NCI-H1092 treated with DMSO at 0.1 percent for 48 hours (cell line): ENCODE measurements around the gene KCTD16.
A peak's percentile ranks its signal among the peaks of the same experiment; 100 is the strongest.

Source experiments
- DNase-seq: peaks from one replicate; lab custom pipeline; 2025; lab: John Stamatoyannopoulos, UW

Gene KCTD16

DNA sequence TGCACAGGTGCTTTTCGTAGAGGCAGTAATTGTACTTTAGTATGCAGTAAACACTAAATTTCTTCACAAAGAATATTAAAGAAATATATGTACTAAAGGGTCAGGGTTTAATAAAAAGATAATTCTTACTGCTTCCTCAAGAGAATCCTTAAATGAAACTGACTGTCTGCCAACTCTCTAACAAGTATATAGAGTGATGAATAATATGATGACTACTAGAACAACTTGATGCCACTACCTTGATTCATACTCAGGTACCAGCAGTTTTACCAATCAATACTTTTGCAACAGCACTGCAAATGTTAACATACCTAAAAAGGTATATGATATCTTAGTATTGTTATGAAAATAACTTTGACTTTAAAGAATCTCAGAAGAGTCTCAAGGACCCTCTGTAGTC lies 4.0 kb upstream of the KCTD16 start:
- DNase-seq, result no peak

DNA sequence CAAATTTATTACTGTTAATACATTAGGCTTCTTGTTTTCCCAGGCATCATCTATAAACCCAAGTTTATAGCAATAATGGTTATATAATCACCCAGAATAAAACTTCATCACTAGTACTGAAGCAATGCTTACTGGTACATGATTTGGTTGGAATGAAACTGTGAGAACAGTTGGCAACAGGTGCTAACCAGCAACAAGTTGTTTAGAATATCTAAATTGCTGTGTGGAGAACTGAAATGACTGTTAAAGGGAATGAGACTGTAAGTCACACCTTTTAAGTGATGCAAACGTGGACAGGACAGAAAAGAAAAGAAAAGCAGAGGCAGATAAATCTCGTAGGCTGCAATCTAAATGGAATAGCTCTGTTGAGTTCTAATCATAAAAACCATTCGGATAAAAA lies 2.7 kb upstream of the KCTD16 start:
- no peak for DNase-seq

DNA sequence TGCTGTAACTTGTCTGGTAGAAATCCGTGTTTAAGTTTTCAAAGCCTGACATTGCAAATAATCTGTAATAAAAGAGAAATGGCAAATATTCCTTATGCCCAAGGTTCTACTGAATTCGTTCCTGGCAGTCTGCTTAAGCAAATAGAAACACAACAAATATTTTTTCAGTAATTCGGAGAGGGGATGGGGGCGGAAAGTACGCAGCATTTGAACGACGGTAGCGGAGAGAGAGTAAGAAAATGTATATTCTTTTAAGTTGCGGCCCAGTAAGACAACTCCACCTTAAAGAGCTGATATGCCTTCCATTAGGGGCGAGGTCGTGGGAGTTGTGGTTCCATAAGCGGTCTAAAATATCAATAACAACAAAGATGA lies 783 bp upstream of the KCTD16 start:
- no peak for DNase-seq

DNA sequence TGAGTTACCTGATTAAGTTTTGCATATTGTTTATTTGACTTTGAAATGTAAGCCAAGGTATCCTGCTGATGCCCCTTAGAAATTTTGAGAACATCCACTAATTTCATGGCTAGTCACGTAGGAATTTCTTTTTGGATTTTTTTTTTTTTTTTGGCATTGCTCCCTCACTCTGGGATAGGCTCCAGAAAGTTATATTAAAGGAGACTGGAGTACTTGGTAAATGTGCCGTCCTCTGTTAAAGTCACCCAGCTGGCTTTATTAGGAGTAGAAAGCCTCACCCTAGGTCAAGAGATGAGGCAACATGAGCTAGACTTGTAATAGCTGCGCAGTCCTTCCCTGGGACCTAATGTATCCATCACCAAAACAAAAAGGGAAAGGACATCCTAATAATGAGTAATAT lies 3.1 kb downstream of the KCTD16 start:
- DNase-seq, result no peak

DNA sequence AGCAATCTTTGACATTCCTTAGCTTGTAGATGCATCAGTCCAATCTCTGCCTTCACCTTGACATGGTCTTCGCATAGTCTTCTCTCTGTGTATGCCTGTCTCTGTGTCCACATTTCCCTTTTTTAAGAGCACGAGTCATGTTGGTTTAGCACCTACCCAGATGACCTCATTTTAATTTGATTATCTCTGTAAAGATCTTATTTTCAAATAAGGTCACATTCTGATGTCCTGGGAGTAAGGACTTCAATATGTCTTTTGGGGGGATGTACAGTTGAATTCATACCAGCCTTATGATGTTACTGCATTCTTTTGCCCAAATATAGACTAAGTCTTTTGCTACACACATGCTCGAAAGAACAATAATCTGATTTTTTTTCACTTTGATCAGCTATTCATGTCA lies 6.9 kb downstream of the KCTD16 start:
- DNase-seq, result no peak

DNA sequence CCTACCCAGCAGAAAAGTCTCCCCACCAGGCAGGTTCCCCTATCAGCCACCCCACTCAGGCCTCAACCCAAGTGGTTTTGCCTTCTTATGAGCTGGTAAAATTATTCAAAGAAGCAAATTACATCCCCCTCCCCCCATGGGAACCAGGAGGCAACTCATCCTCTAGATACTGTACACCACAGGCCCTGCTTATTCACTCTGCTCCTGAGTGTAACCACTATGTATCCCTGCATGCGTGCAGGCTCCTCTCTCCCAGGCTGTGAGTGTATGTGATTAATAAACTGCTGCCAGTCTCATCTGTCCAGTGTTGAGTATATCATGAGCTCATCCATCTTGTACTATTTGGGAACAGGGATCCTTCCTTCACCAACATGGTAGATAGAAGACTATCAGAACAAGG lies 8.6 kb downstream of the KCTD16 start:
- DNase-seq, result no peak

DNA sequence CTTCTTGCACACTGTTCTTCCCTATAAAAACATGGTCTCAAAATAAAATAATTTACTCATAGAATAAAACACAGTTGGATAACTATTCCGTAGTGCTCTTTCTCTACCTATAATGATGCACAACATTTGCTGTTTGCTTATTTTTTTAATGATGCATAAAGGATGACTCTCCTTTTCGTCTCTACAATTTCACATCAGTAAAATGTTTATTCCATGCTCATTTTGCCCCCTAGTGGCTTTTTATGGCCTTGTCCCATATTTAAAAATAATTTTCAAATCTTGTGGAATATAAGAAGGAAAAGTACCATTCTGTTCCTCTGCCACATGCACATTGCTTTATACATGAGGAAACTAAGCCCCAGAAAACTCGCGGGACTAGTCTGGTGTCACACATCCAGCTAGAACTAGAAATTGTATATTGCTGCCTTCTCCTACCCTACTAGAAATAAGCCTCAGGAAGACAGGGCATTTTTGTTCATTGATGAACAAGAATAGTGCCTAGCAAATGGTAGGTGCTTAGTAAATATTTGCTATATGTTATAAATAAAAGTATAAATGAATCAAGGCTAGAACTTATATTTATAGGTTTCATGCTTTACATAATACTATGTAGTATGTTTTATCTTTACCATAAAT lies 12.7 kb downstream of the KCTD16 start:
- peak; percentile 20 for DNase-seq

DNA sequence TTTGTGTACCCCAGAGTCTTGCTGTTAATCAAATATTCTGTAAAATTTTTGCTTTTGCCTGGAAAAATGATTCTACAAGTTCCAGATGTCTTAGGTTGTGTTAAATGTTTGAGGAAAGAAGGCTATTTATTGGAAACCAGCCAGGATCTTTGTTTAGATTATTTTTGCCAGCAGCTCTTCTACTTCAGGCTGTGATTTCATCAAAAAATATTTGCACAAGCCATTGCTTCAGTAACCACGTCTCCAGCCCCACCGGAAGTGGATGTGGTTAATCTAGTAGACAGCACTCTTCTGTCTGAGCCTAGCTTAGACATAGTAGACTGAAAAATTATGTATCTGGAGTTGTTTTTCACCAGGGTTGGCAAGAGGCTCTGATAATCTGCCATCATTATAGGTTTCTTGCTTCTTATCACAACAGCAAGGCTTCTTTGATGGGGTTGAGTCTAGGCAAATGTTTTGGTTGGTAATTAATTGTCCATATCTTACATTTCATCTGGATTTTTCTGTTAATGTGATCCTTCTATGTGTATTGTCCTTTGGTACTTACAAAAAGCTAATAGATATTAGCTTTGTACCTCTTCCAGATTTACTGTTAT lies 17.1 kb downstream of the KCTD16 start:
- peak; percentile 45 for DNase-seq

DNA sequence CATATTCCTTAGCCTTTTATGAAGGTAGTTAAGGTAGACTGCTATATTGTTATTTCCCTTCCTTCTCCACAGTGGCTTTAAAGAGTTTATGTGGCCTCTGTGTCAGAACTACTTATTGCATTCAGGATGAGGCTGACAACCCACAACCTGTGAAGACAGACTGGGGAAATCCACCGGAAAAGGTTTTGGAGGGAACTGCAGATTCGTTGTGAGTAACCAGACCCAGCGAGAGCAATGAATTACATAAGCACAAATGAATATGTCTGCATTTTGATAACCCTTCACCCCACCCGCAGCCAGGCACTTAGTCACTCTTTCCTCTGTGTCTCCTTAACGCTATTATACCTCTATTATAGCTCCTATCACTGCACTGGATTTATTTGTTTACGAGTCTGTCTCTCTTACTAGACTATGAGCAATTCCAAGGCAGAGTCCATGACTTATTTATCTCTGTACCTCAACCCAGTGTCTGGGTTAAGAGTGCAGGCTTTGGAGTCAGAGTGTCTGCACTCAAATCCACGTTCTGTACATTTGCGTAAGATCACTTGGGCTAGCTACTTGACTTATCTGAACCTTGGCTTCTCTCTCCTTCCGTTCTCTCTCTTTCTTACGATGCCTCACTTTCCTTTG lies 19.2 kb downstream of the KCTD16 start:
- no peak for DNase-seq

DNA sequence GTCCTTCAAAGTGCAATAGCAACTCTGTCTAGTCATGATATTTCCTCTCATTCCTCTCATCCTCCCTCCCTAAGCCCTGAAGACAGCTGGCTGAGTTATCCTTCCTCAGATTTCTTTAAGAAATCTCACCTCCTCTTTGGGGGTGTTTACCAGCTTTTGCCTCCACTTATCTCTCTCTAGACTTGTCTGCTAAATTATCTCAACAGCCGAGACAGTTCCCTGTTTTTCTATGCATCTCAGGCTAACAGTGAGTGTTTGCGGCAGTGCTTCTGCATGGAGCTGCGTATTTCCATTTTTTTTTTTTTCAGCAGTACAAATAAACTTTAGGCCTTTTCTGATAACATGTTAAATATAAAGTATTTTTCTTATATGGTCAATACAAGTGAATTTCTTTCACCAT lies 20.9 kb downstream of the KCTD16 start:
- DNase-seq, result no peak

DNA sequence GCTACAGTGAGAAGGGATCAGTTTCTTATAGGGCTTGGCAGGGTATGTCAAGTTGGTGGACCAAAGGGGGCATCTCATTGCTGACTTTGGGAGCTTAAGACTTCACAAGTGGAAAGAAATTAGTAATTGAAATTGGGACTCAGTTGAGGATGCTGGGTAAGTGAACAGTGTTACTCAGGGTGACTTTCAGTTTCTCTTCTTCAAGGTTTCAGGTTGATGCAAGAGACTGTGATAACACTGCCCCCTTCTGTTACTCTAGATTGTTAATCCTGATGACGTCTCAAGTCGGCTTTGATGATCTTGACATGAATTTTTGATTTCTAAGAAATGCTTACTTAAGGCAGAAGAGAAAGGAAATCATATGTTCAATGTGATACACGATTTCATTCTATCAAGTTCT lies 21.3 kb downstream of the KCTD16 start:
- no peak for DNase-seq

DNA sequence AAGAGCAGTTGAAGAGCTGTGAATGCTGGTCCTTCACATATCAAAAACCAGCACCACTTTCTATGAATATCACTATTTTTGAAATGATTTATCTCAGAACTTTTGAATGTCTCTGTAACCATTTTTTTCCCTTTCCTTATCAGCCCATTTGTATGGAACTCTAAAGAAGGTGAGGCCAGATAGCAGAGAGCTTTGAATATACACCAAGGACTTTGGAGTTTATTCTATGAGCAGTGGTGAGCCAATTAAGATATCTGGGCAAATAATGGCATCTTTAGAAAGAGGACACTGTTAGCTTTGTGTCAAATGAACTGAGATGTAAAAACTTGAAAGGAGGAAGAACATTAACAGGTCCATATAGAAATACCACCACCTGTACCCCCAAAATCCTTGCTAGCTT lies 22.0 kb downstream of the KCTD16 start:
- DNase-seq, result no peak

DNA sequence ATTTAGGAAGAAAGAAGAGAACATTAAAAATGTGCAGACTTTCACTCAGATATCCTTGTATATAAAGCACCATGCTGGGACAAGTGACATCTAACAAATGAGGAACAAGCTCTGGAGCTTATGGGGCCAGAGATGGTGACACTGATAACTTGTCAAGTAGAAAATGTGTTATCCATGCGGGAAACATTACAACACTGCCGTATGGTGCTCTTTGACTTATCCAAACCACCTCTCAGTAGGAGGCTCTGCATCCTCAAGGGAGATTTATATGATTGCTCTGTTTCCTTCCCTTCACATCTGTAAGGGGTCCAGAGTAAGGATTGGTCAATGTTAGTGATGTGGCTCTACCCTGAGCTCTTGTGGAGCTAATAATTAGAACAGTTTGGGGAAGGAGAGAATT lies 23.5 kb downstream of the KCTD16 start:
- DNase-seq, result no peak

DNA sequence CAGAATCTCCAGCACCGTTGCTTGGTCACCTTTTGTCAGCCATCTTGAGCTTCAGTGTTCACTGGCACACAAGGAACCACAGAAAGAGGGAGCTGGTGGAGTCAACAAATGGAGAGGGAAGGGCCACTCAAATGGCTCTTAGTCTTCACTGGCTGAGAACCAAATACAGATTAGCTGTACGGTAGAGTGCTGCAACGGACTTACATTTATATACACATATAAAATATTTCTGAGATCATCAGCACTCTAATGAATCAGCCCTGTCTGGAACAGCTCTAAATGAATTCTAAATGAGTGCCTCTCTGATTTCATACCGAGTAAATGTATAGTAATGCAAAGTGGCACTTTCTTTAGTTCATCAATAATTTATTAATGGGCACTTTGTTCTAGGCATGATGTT lies 24.8 kb downstream of the KCTD16 start:
- DNase-seq, result no peak

DNA sequence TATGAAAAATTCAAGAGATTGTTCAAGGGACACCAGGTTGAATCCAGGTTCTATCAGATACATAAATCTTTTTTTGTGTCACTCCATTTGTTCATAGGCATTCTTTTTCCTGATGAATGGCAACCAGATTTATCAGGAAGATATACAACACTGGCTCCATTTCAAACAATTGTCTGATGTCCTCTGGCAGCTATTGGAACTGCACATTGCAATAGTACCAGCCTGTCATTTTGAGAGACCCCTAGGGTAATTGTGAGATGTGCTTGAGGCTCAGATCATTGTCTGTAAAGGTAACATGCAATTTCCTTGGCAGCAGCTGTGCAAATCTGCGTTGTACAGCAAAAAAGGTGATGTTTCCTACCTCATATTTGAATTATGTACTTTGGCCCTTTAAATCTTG lies 25.9 kb downstream of the KCTD16 start:
- no peak for DNase-seq

DNA sequence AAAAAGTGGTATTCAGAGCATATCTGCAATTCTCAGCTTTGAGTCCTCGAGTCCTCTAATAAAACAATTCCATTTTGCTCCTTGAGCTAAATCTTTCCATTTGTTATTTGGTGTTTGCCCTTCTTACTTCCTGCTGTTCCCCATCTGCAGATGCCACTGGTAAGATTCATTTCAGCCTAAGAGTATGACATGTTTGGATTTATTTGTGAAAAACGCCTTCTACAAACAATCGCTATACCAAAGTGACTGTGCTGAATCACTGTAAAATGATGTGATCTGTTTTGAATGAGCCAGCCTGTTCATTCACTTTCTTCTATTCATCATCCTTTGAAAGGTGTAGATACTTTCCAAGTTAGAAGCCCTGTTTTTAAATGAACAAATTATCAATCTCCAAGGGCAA lies 27.7 kb downstream of the KCTD16 start:
- DNase-seq, result no peak

DNA sequence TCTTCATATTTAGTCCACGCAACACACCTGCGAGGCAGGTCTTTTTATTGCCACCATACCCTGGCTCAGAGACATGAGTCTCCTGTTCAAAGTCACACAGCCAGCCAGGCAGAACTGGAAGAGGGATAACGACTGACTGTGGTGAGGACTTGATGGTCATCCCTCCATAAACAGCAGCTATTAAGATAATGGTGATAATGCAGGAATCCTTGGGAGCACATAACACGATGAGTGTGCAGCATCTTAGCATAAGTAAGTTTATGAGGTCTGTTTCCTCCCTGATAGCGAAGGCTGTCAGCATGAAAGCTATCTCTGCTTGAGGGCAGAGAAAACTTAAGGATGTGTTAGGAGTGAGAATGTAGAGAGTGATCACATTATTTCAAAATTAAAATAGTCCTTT lies 30.9 kb downstream of the KCTD16 start:
- DNase-seq, result no peak

DNA sequence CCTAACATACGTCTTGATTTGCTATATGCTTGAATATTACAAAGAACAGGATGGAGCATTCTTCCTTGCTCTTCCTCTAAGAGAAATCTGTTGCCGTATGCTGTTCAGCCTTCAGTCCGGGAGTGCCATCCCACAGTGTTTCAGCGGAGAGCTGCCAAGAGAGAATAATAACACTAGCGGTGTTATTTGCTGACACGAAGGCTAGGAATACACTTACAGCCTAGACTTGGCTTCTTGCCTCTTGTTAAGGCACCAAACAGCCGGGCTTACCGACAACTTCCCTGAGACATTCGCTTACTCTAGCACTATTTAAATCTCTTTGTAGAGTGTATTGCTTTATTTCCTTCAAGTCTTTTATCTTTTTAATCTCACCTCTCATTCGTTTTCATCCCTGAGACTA lies 31.4 kb downstream of the KCTD16 start:
- DNase-seq, result peak; percentile 52

DNA sequence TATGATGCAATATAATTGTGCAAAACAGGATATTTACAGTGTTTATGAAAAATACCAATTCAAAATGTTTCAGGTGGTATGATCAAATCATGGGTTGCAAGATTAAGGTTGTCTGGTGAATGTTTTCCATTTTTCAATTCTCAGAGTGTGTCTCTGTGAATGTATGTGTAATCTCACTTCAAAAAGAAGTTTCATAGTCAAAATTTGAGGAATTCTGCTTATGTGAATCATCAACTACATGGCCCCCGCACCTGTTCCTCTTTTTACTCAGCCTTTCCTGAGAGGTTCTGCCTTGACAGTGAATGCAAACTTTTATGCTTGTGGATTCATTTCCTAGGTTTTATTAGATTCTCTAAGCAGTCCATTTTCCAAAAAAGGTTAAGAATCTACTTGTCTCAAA lies 32.1 kb downstream of the KCTD16 start:
- DNase-seq, result no peak

DNA sequence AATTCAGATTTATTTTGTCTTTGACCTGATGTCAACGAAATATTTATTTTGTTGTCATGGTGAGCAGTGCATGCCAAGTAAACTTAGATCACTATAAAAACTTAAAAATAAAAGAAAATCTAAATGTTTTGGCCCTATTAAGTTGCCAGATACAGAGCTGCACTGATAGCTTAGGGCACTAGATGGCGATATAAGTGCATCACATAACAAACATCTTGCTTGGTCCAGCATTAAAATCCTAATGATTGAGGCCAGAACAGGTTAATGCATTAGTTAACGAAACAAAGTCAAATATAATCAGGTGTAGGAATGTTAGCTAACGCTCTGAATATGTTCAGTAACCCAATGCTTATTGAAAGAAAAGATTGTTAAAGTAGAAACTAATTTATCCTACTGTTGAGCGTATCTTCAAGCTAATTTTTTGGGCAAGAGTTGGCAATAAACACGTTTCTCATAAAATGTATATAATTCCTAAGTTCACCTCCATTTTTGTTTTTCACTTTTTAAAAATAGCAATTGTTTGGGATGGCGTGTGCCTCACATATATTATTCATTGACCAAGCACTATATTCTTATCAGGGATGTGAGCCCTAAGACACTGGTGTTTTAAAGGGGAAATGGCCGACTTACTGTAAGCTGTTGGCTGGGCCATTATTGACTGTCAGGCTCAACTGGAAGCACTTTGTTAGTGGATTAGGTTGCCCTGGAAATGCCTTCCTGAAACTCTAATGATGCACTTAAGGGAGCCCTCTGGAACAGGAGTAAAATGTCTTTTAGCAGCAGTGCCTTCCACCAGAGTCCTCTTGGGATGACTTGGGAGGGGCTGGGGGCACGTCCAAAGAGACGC lies 33.3 kb downstream of the KCTD16 start:
- peak; percentile 65 for DNase-seq

DNA sequence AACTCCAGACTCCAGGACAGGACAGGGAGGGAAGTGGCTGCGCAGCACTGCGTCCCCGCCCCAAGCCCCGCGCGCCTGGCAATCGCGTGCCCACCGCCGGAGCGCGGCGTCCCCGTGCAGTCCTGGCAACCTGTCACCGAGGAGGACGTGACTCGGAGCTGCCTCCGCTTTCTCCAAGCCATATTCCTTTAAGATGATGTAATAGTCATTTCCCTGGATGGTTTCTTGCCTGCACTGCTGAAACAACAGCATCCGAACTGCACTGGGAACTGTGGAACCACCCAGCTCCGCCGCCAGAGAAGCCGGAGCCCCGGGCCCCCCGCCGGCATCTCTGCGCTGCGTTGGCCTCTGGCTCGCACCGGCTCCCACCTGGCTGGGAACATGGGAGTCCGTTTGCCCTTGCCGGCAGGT lies 34.5 kb downstream of the KCTD16 start:
- DNase-seq, result peak; percentile 50

DNA sequence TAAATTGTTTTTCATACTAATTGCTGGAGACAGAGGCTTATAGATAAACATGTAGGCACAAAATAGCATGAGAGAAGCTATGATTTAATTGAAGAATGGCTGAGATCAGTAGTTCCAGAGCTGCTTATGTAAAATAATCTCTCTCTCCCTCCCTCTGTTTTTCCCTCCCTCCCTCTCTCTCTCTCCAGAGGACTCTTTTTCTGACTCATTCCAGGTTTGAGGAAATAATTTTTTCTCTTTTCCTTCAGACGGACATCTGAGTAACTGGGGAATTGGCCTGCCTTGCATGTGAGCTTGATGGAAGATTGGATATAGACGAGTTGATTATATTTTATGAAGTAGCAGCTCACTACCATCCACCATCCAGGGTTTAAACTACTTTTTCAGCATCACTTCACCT lies 35.5 kb downstream of the KCTD16 start:
- no peak for DNase-seq

DNA sequence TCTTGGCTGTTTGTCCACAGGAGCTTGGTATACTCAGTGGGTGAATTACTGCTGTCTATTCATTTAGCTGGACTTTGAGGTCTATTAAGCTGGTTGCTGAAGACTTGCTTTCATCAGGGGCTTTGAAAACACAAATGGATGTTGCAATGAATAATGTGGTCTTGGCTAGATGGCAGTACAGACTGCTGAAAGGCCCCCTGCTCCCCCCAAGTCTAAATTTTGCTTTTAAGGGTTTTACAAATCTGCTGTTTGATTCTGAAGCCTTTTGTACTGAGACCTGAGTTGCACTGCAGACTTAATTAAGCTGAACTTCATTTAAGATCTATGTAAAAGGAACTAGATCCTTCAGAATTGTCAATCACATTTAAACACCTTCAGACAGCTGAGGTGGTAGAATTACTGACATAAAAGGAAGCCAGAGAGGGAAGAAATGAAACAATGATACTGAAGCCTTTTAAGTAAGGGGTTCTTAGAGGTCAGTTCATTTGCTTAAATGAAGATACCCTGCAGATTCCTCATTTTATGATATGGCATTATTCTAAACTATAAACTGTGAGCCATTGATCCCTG lies 37.3 kb downstream of the KCTD16 start:
- DNase-seq, result peak; percentile 54
